Measurements from ENCODE around the gene SMARCD1. TPM values are rescaled to one million over a fixed set of nuclear protein-coding genes. Genes with fewer than 3 reads are reported as not detected.

The SMARCD1 gene
- total RNA-seq, 2 donors from 2014 or later, result 35.5 to 41.8 TPM

- ATAC-seq (peak; percentile 46), DNase-seq (peak in 1 of 2 donors; percentile 67)
- intact Hi-C loops (cut with DNase I, micrococcal nuclease), result no loop called here
These were observed 3.6 kb downstream of the SMARCD1 start for GRCh38 chr12:50088577-50089335.

GRCh38 chr12:50089730-50090129 lies 4.6 kb downstream of the SMARCD1 start:
- DNase-seq, result no peak
- ATAC-seq, result no peak
- intact Hi-C loops (cut with DNase I, micrococcal nuclease), result no loop called here

GRCh38 chr12:50090391-50090790 lies 5.2 kb downstream of the SMARCD1 start:
- ATAC-seq, result no peak
- intact Hi-C loops (cut with DNase I, micrococcal nuclease), result no loop called here
- no peak for DNase-seq

- ATAC-seq, result no peak
- intact Hi-C loops (cut with DNase I, micrococcal nuclease), result no loop called here
- no peak for DNase-seq
These were observed 12.8 kb downstream of the SMARCD1 start for GRCh38 chr12:50097952-50098351.

GRCh38 chr12:50099302-50100008 lies 14.3 kb downstream of the SMARCD1 start:
- ATAC-seq (no peak), DNase-seq (no peak)
- intact Hi-C loops (cut with DNase I, micrococcal nuclease), result no loop called here

- ATAC-seq (no peak), DNase-seq (no peak)
- intact Hi-C loops (cut with DNase I, micrococcal nuclease), result no loop called here
These were observed 15.4 kb downstream of the SMARCD1 start for GRCh38 chr12:50100561-50100960.

- no peak for ATAC-seq
- DNase-seq, result no peak
- intact Hi-C loops (cut with DNase I, micrococcal nuclease), result no loop called here
These were observed 16.5 kb downstream of the SMARCD1 start for GRCh38 chr12:50101663-50102062.

- no peak for ATAC-seq
- intact Hi-C loops (cut with DNase I, micrococcal nuclease), result no loop called here
- DNase-seq, result no peak
These were observed 17.0 kb downstream of the SMARCD1 start for GRCh38 chr12:50102131-50102531.

GRCh38 chr12:50102646-50103309 lies 17.6 kb downstream of the SMARCD1 start:
- intact Hi-C loops (cut with DNase I, micrococcal nuclease), result no loop called here
- no peak for ATAC-seq
- no peak for DNase-seq

- intact Hi-C loops (cut with DNase I, micrococcal nuclease), result no loop called here
- DNase-seq (no peak), ATAC-seq (no peak)
These were observed 18.2 kb downstream of the SMARCD1 start for GRCh38 chr12:50103351-50103750.

- intact Hi-C loops (cut with DNase I, micrococcal nuclease), result no loop called here
These were observed 18.7 kb downstream of the SMARCD1 start, which contains the start of gene GPD1 for GRCh38 chr12:50103767-50104321. GPD1 (plus strand) TSS chr12:50104008; CDS start chr12:50104051, 43 bp downstream.

GRCh38 chr12:50104417-50105366 lies 19.6 kb downstream of the SMARCD1 start:
- intact Hi-C loops (cut with DNase I, micrococcal nuclease), result no loop called here
- DNase-seq (no peak), ATAC-seq (peak; percentile 41)

More at GRCh38 chr12:50103767-50104321, 18.7 kb downstream of the SMARCD1 start, which contains the start of gene GPD1:
- ATAC-seq (peak; percentile 95), DNase-seq (peak; percentile 72 to 83)

GRCh38 chr12:50105913-50106450 lies 20.8 kb downstream of the SMARCD1 start:
- ATAC-seq, result no peak
- no peak for DNase-seq
- intact Hi-C loops (cut with DNase I, micrococcal nuclease), result no loop called here

GRCh38 chr12:50106907-50107306 lies 21.8 kb downstream of the SMARCD1 start:
- ATAC-seq, result no peak
- intact Hi-C loops (cut with DNase I, micrococcal nuclease), result no loop called here
- no peak for DNase-seq

GRCh38 chr12:50107416-50108268 lies 22.5 kb downstream of the SMARCD1 start:
- ATAC-seq, result no peak

GRCh38 chr12:50109319-50109718 lies 24.2 kb downstream of the SMARCD1 start:
- intact Hi-C loops (cut with DNase I, micrococcal nuclease), result no loop called here
- ATAC-seq (no peak), DNase-seq (no peak)

More at GRCh38 chr12:50107416-50108268, 22.5 kb downstream of the SMARCD1 start:
- no peak for DNase-seq
- intact Hi-C loops (cut with DNase I, micrococcal nuclease), result no loop called here

GRCh38 chr12:50110127-50110761 lies 25.1 kb downstream of the SMARCD1 start:
- DNase-seq (peak; percentile 73 to 88), ATAC-seq (peak; percentile 56)
- intact Hi-C loops (cut with DNase I, micrococcal nuclease), result no loop called here
